Measurements from ENCODE around the gene TNS1. TPM values are rescaled to one million over a fixed set of nuclear protein-coding genes. Genes with fewer than 3 reads are reported as not detected.

The TNS1 gene
- polyA plus RNA-seq, 3 donors: 0.26 to 1.6 (median 1.5) TPM

- no peak for TF ChIP-seq CTCF (IDR thresholded peaks at IDR 0.05)
- no peak for DNase-seq
- H3K27me3 Mint-ChIP-seq (ENCODE audit: low read depth in 3 of 3): peaks cover 6 to 19% (median 7%) of the 10 kb centered on the region in 3 donors
- peaks cover 1% of the 10 kb centered on the region for H3K4me1 Mint-ChIP-seq
- no peak overlapping the region for H2AFZ ChIP-seq (ENCODE audit: insufficient read depth, low read depth, low read length, poor library complexity, severe bottlenecking)
- H3K4me1 ChIP-seq (ENCODE audit: control insufficient read depth in 1 of 2, insufficient read depth in 2 of 2, low read length in 2 of 2): no peaks in the 10 kb centered on the region
- H3K27me3 ChIP-seq (ENCODE audit: control insufficient read depth in 2 of 2, insufficient read depth in 2 of 2, low read length in 2 of 2): peaks cover 0 to 2% of the 10 kb centered on the region in 2 donors
- H4K20me1 ChIP-seq (ENCODE audit: insufficient read depth, low read length): no peaks in the 10 kb centered on the region
- H3K27ac ChIP-seq (ENCODE audit: low read depth in 1 of 2, low read length in 2 of 2): no peak overlapping the region
- WGBS (ENCODE audit: insufficient coverage): 89% methylated on average over 3 of the region's 5 CpGs
- no peaks in the 10 kb centered on the region for H3K79me2 ChIP-seq (ENCODE audit: insufficient read depth, low read length)
- H3K9me3 ChIP-seq (replicated peaks in 1 of 2; ENCODE audit: control insufficient read depth in 1 of 2, insufficient read depth in 1 of 2, low read length in 2 of 2): no peaks in the 10 kb centered on the region
- H3K4me2 ChIP-seq (replicated peaks; ENCODE audit: extremely low read depth, low read length, poor library complexity, severe bottlenecking): no peak overlapping the region
- no peaks in the 10 kb centered on the region for H3K36me3 ChIP-seq (replicated peaks in 1 of 2; ENCODE audit: control insufficient read depth in 1 of 2, insufficient read depth in 2 of 2, low read length in 2 of 2)
- intact Hi-C loops (cut with micrococcal nuclease): no loop called here
- peaks cover 9 to 13% of the 10 kb centered on the region in 2 donors for H3K36me3 Mint-ChIP-seq
- H3K9ac ChIP-seq (ENCODE audit: insufficient read depth, low read length, poor library complexity, severe bottlenecking): no peak overlapping the region
- H3K4me3 ChIP-seq (replicated peaks in 1 of 3; ENCODE audit: low read depth in 2 of 3, low read length in 3 of 3): no peak overlapping the region
- no peak overlapping the region for H3K27ac Mint-ChIP-seq
- H3K4me3 Mint-ChIP-seq: no peak overlapping the region
- no peaks in the 10 kb centered on the region for H3K9me3 Mint-ChIP-seq
These were observed 142.9 kb downstream of the TNS1 start for GRCh38 chr2:217859926-217860325.

GRCh38 chr2:217858519-217859491 is 144.0 kb downstream of the TNS1 start:
- Mint-ChIP-seq H3K27ac (no peak overlapping the region), H3K9me3 (no peaks in the 10 kb centered on the region), H3K4me3 (no peak overlapping the region), H3K36me3 (peaks cover 12 to 15% of the 10 kb centered on the region in 2 donors), H3K4me1 (no peaks in the 10 kb centered on the region), H3K27me3 (ENCODE audit: low read depth in 3 of 3) (peaks cover 6 to 29% (median 16%) of the 10 kb centered on the region in 3 donors)
- H4K20me1 ChIP-seq (ENCODE audit: insufficient read depth, low read length): no peaks in the 10 kb centered on the region
- H3K4me1 ChIP-seq (ENCODE audit: control insufficient read depth in 1 of 2, insufficient read depth in 2 of 2, low read length in 2 of 2): no peaks in the 10 kb centered on the region
- intact Hi-C loops (cut with micrococcal nuclease): no loop called here
- H3K36me3 ChIP-seq (replicated peaks in 1 of 2; ENCODE audit: control insufficient read depth in 1 of 2, insufficient read depth in 2 of 2, low read length in 2 of 2): no peaks in the 10 kb centered on the region
- peaks cover 0 to 7% of the 10 kb centered on the region in 2 donors for H3K27me3 ChIP-seq (ENCODE audit: control insufficient read depth in 2 of 2, insufficient read depth in 2 of 2, low read length in 2 of 2)
- H3K4me3 ChIP-seq (replicated peaks in 1 of 3; ENCODE audit: low read depth in 2 of 3, low read length in 3 of 3): no peak overlapping the region
- no peak overlapping the region for H2AFZ ChIP-seq (ENCODE audit: insufficient read depth, low read depth, low read length, poor library complexity, severe bottlenecking)
- H3K9me3 ChIP-seq (replicated peaks in 1 of 2; ENCODE audit: control insufficient read depth in 1 of 2, insufficient read depth in 1 of 2, low read length in 2 of 2): no peaks in the 10 kb centered on the region
- TF ChIP-seq CTCF (IDR thresholded peaks at IDR 0.05): no peak
- no peak for DNase-seq
- no peak overlapping the region for H3K27ac ChIP-seq (ENCODE audit: low read depth in 1 of 2, low read length in 2 of 2)
- no peaks in the 10 kb centered on the region for H3K79me2 ChIP-seq (ENCODE audit: insufficient read depth, low read length)
- no peak overlapping the region for H3K9ac ChIP-seq (ENCODE audit: insufficient read depth, low read length, poor library complexity, severe bottlenecking)
- 77% methylated on average over 6 of the region's 11 CpGs for WGBS (ENCODE audit: insufficient coverage)
- no peak overlapping the region for H3K4me2 ChIP-seq (replicated peaks; ENCODE audit: extremely low read depth, low read length, poor library complexity, severe bottlenecking)

All from CD14-positive monocyte (primary cell).